Fibroblast of skin of abdomen (primary cell): ENCODE measurements around the gene NABP2.
"Not testable (repeated sequence)": the region's sequence is repeated elsewhere in the genome, so short reads cannot be mapped to it uniquely, and the experiment has no call there.

ENCODE experiments used
- DNase-seq: peaks from one replicate; pipeline ENCODE4 v3.0.0-alpha.2; 2013

Gene NABP2

GRCh38 chr12:56247923-56248322 is 23.8 kb downstream of the NABP2 start:
- DNase-seq, result no peak

GRCh38 chr12:56248711-56249110 is 24.6 kb downstream of the NABP2 start:
- DNase-seq, result no peak

GRCh38 chr12:56252649-56253048 is 28.5 kb downstream of the NABP2 start:
- no peak for DNase-seq

GRCh38 chr12:56253091-56253490 is 28.9 kb downstream of the NABP2 start:
- no peak for DNase-seq

- no peak for DNase-seq
Observed at GRCh38 chr12:56255671-56256070, 31.5 kb downstream of the NABP2 start.

GRCh38 chr12:56256326-56256960 is 32.3 kb downstream of the NABP2 start:
- DNase-seq, result peak; percentile 28

GRCh38 chr12:56257071-56257470 is 32.9 kb downstream of the NABP2 start:
- no peak for DNase-seq

GRCh38 chr12:56257491-56258067 is 33.4 kb downstream of the NABP2 start:
- DNase-seq, result peak; percentile 21

- DNase-seq, result peak; percentile 80
Observed at GRCh38 chr12:56258068-56258819, 34.1 kb downstream of the NABP2 start, which contains the start of gene ANKRD52. ANKRD52 (minus strand) TSS chr12:56258384; CDS start chr12:56258269, 115 bp downstream.

GRCh38 chr12:56258820-56259183 is 34.7 kb downstream of the NABP2 start:
- DNase-seq, result no peak

- no peak for DNase-seq
Observed at GRCh38 chr12:56260380-56260779, 36.2 kb downstream of the NABP2 start.

GRCh38 chr12:56260921-56261320 is 36.8 kb downstream of the NABP2 start:
- no peak for DNase-seq

GRCh38 chr12:56261503-56262232 is 37.5 kb downstream of the NABP2 start:
- DNase-seq, result peak; percentile 87

- DNase-seq, result not testable (repeated sequence)
Observed at GRCh38 chr12:56262955-56263354, 38.8 kb downstream of the NABP2 start.

- DNase-seq, result not testable (repeated sequence)
Observed at GRCh38 chr12:56266068-56266692, 42.0 kb downstream of the NABP2 start.

GRCh38 chr12:56266693-56267442 is 42.7 kb downstream of the NABP2 start, which contains the start of gene COQ10A:
COQ10A (plus strand) TSS chr12:56266942; CDS start chr12:56267119, 177 bp downstream.
- DNase-seq, result peak; percentile 85

- no peak for DNase-seq
Observed at GRCh38 chr12:56267443-56268071, 43.4 kb downstream of the NABP2 start.

- DNase-seq, result peak; percentile 30
Observed at GRCh38 chr12:56271031-56271430, 46.9 kb downstream of the NABP2 start.

GRCh38 chr12:56272468-56272867 is 48.3 kb downstream of the NABP2 start:
- not testable (repeated sequence) for DNase-seq

- DNase-seq, result no peak
Observed at GRCh38 chr12:56274299-56274698, 50.2 kb downstream of the NABP2 start.

- no peak for DNase-seq
Observed at GRCh38 chr12:56278905-56279304, 54.8 kb downstream of the NABP2 start.
